ENCODE measurements around the gene NCOA7. TPM values are rescaled to one million over a fixed set of nuclear protein-coding genes. Genes with fewer than 3 reads are reported as not detected.
A peak's percentile ranks its signal among the peaks of the same experiment; 100 is the strongest.

Gene NCOA7
- polyA plus RNA-seq, 1 of the 3 experiments (the other 2 are of a cell fraction), result 16.3 TPM

DNA sequence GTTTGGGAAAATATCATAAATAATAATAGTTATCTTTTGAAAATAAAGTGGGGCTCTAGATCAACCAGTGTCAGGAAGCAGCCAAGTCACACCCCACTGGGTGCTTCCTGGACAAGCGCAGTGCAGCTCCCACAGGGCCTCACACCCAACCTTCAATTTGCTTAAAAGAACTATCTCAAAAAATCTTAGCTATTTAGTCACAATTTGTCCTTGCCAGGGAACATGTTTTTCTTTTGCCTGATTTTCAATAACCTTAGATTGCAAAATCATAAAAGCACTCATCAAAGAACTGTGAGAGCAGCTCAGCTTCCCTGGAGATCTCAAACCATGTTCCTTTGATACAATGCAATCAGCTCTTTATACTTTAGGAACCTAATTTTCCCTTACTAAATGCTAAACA is 1.6 kb upstream of the NCOA7 start:
- Histone ChIP-seq H3F3A (replicated peaks; ENCODE audit: insufficient read depth) (peaks cover 50% of the 10 kb centered on the region), H3K36me3 (replicated peaks in 1 of 2; ENCODE audit: control insufficient read depth in 1 of 2, insufficient read depth in 2 of 2, low read length in 1 of 2) (no peaks in the 10 kb centered on the region), H3K27me3 (ENCODE audit: insufficient read depth) (no peaks in the 10 kb centered on the region), H3K9me3 (no peaks in the 10 kb centered on the region), H2AFZ (ENCODE audit: low read depth) (peak overlapping the region; percentile 85; the same call in 1 of the 2 replicates), H4K20me1 (ENCODE audit: insufficient read depth) (no peaks in the 10 kb centered on the region), H3K4me2 (peak overlapping the region; percentile 95; the same call in 1 of the 2 replicates), H3K4me1 (ENCODE audit: control insufficient read depth in 1 of 2, insufficient read depth in 2 of 2, low read depth in 1 of 2, low read length in 1 of 2) (peaks cover 32 to 35% of the 10 kb centered on the region in 2 experiments; a peak in 3 of 4 replicates), H3K27ac (ENCODE audit: low read depth in 2 of 2, low read length in 1 of 2) (peak overlapping the region; percentile 86 to 97), H3K79me2 (ENCODE audit: insufficient read depth) (peaks cover 29% of the 10 kb centered on the region), H3K9me2 (no peaks in the 10 kb centered on the region), H3K9ac (peak overlapping the region; percentile 86; the same call in 1 of the 2 replicates), H3K4me3 (ENCODE audit: low read depth in 2 of 2, low read length in 1 of 2) (no peak overlapping the region)
- ChIA-PET CTCF (interaction anchor here (0.8 to 4.7 kb wide), 13 partner anchors 8 to 478 kb away, joined by 3 to 65 read pairs (median 4); partner anchors contain the start of gene HINT3), POLR2A (interaction anchor here (1.5 to 4.0 kb wide), 5 partner anchors 8 to 197 kb away, joined by 3 to 61 read pairs (median 23); partner anchors contain the start of genes HINT3 and TRMT11)
- DNase-seq, result no peak
- TF ChIP-seq EZH2phosphoT487 (IDR thresholded peaks at IDR 0.05; ENCODE audit: borderline replicate concordance, low read depth), result no peak
- no peak for TF ChIP-seq SMC3 (IDR thresholded peaks at IDR 0.05; ENCODE audit: low read depth, low read length)
- TF ChIP-seq, protein P1, sequence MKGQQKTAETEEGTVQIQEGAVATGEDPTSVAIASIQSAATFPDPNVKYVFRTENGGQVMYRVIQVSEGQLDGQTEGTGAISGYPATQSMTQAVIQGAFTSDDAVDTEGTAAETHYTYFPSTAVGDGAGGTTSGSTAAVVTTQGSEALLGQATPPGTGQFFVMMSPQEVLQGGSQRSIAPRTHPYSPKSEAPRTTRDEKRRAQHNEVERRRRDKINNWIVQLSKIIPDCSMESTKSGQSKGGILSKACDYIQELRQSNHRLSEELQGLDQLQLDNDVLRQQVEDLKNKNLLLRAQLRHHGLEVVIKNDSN (IDR thresholded peaks at IDR 0.05; ENCODE audit: borderline replicate concordance, low read depth), result no peak
- TF ChIP-seq GABPA (IDR thresholded peaks at IDR 0.05; ENCODE audit: low read depth), result no peak
- no peak for TF ChIP-seq FOXJ3 (CRISPR knock-in tag; IDR thresholded peaks at IDR 0.05)
- no peak for TF ChIP-seq FOSL2 (IDR thresholded peaks at IDR 0.05; ENCODE audit: borderline replicate concordance, low read depth)
- TF ChIP-seq CHD2 (IDR thresholded peaks at IDR 0.05; ENCODE audit: low read length, partially characterized antibody), result no peak
- TF ChIP-seq, protein P2, sequence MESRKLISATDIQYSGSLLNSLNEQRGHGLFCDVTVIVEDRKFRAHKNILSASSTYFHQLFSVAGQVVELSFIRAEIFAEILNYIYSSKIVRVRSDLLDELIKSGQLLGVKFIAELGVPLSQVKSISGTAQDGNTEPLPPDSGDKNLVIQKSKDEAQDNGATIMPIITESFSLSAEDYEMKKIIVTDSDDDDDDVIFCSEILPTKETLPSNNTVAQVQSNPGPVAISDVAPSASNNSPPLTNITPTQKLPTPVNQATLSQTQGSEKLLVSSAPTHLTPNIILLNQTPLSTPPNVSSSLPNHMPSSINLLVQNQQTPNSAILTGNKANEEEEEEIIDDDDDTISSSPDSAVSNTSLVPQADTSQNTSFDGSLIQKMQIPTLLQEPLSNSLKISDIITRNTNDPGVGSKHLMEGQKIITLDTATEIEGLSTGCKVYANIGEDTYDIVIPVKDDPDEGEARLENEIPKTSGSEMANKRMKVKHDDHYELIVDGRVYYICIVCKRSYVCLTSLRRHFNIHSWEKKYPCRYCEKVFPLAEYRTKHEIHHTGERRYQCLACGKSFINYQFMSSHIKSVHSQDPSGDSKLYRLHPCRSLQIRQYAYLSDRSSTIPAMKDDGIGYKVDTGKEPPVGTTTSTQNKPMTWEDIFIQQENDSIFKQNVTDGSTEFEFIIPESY (IDR thresholded peaks at IDR 0.05; ENCODE audit: borderline replicate concordance, low read depth), result no peak
- TF ChIP-seq, protein P3, sequence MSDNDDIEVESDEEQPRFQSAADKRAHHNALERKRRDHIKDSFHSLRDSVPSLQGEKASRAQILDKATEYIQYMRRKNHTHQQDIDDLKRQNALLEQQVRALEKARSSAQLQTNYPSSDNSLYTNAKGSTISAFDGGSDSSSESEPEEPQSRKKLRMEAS (IDR thresholded peaks at IDR 0.05; ENCODE audit: low read depth), result no peak
- TF ChIP-seq POLR2AphosphoS5 (IDR thresholded peaks at IDR 0.05; ENCODE audit: low read depth, low read length), result no peak
- no peak for TF ChIP-seq NRF1 (IDR thresholded peaks at IDR 0.05; ENCODE audit: low read depth, low read length)
- no peak for TF ChIP-seq RAD21 (IDR thresholded peaks at IDR 0.05; ENCODE audit: low read length)
- no peak for TF ChIP-seq RFX5 (IDR thresholded peaks at IDR 0.05; ENCODE audit: low read length)
- TF ChIP-seq TAF1 (IDR thresholded peaks at IDR 0.05; ENCODE audit: borderline replicate concordance, low read depth, low read length), result no peak
- no peak for TF ChIP-seq SIN3A (IDR thresholded peaks at IDR 0.05; ENCODE audit: borderline replicate concordance, low read depth, low read length)
- TF ChIP-seq RXRA (IDR thresholded peaks at IDR 0.05; ENCODE audit: borderline replicate concordance, low read depth), result no peak
- 94% methylated on average over 1 of the region's 1 CpG for WGBS (ENCODE audit: low lambda C conversion rate)

Data from SK-N-SH (cell line).